Measurements from ENCODE around the gene ZSWIM2.
"Not testable (repeated sequence)": the region's sequence is repeated elsewhere in the genome, so short reads cannot be mapped to it uniquely, and the experiment has no call there.

The ZSWIM2 gene

DNA sequence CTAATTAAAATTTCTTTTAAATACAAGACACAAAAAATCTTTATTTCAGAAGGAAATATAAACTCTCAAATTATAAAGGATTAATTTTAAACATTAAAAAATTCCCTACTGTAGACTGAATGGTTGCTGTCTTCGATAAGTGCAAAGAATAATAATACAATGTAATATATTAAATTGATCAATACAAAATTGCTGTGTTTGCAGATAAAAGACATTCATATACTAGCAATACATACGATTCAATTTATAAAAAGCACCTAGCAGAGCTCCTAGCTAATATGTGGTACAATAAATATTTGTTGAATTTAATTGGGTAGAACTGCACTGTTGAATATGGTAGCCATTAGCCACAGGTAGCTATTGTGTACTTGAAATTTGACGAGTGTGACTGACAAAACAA lies 6.6 kb downstream of the ZSWIM2 start:
- DNase-seq (ENCODE audit: low spot score): no peak

DNA sequence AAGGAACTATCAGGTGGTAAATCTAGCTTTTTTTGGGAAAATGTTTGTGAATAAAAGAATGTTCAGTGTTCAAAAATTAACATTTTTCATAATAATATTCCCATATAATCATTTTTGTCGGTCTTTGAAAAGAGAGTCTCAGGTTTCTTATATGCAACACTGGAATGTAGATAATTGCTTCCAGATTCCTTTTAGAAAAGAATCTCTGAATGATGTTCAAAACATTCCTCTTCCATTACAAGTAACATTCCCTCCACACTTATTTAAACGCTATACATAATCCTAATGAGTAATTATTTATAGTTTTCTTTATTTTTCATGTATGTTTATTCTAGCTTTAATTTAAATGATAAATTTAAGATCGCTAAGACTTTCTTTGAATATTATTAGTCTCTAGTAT lies 7.0 kb downstream of the ZSWIM2 start:
- no peak for DNase-seq (ENCODE audit: low spot score)

GRCh38 chr2:186835628-186836027 lies 13.3 kb downstream of the ZSWIM2 start:
- no peak for DNase-seq (ENCODE audit: low spot score)

- no peak for DNase-seq (ENCODE audit: low spot score)
Observed at GRCh38 chr2:186827862-186828492, 21.0 kb downstream of the ZSWIM2 start.

GRCh38 chr2:186827411-186827810 lies 21.6 kb downstream of the ZSWIM2 start:
- DNase-seq (ENCODE audit: low spot score): no peak

DNA sequence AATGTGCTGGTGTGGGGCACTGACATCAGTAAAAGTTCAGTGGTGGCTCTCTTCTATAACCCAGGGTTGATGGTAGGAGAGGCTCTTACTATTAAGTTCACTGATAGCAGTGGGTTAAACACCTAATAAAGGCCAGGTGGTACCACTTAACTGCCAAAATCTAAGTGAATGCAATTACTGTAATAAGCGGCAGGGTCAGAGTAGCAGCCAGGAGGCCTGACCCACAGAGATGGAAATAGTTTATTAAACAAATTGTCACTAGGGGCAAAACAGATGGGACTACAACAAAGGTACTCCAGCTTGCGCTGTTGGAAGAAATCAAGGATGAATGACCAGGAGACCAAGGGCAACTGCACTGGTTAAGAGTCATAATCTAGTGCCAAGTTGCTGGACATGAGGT lies 26.6 kb downstream of the ZSWIM2 start:
- DNase-seq (ENCODE audit: low spot score): no peak

GRCh38 chr2:186820303-186820702 lies 28.7 kb downstream of the ZSWIM2 start:
- DNase-seq (ENCODE audit: low spot score): no peak

GRCh38 chr2:186811760-186812159 lies 37.2 kb downstream of the ZSWIM2 start:
- DNase-seq (ENCODE audit: low spot score): not testable (repeated sequence)

DNA sequence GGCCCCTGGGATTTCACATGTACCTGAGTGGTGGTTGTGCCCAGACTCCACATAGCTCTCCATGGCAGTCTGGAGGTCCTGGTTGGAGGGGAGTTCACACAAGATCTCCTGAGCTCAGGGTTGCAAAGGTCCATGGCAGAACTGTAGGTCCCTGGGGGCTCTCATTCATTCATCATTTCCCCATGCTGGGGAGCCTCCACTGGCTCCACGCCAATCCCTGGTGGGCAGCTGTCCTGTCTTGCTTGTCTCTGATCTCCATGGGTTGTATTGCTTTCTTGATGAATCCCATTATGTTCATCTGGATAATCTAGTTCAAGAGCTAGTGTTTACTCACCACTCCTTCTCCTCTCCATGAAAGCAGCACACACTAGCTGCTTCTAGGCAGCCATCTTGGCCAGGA lies 42.4 kb downstream of the ZSWIM2 start:
- no peak for DNase-seq (ENCODE audit: low spot score)

DNA sequence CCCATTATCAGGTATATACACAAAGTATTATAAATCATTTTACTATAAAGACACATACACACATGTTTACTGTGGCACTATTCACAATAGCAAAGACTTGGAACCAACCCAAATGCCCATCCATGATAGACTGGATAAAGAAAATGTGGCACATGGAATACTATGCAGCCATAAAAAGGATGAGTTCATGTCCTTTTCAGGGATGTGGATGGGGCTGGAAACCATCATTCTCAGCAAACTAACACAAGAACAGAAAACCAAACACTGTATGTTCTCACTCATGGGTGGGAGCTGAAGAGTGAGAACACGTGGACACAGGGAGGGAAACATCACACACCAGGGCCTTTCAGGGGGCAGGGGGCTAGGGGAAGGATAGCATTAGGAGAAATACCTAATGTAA lies 50.4 kb downstream of the ZSWIM2 start:
- not testable (repeated sequence) for DNase-seq (ENCODE audit: low spot score)

GRCh38 chr2:186784930-186785329 lies 64.0 kb downstream of the ZSWIM2 start:
- no peak for DNase-seq (ENCODE audit: low spot score)

- DNase-seq (ENCODE audit: low spot score): no peak
Observed at GRCh38 chr2:186783254-186783653, 65.7 kb downstream of the ZSWIM2 start.

GRCh38 chr2:186780701-186781316 lies 68.2 kb downstream of the ZSWIM2 start:
- peak; percentile 4 for DNase-seq (ENCODE audit: low spot score)
